ENCODE measurements around the gene PUM2.
"Not testable (repeated sequence)": the region's sequence is repeated elsewhere in the genome, so short reads cannot be mapped to it uniquely, and the experiment has no call there.

Gene PUM2

GRCh38 chr2:20236496-20236895, 114.1 kb downstream of the PUM2 start:
- in situ Hi-C loops (cut with MboI; ENCODE audit: low sequenced_read_pairs): no loop called here

- in situ Hi-C loops (cut with MboI; ENCODE audit: low sequenced_read_pairs): no loop called here
These were observed 114.9 kb downstream of the PUM2 start for GRCh38 chr2:20235655-20236305.

GRCh38 chr2:20234597-20234996, 116.0 kb downstream of the PUM2 start:
- in situ Hi-C loops (cut with MboI; ENCODE audit: low sequenced_read_pairs): not testable (repeated sequence)

GRCh38 chr2:20232837-20233207, 117.8 kb downstream of the PUM2 start:
- in situ Hi-C loops (cut with MboI; ENCODE audit: low sequenced_read_pairs): no loop called here

- in situ Hi-C loops (cut with MboI; ENCODE audit: low sequenced_read_pairs): no loop called here
These were observed 119.0 kb downstream of the PUM2 start for GRCh38 chr2:20231598-20232026.

- in situ Hi-C loops (cut with MboI; ENCODE audit: low sequenced_read_pairs): no loop called here
These were observed 119.5 kb downstream of the PUM2 start for GRCh38 chr2:20231159-20231558.

GRCh38 chr2:20230114-20230425, 120.6 kb downstream of the PUM2 start:
- in situ Hi-C loops (cut with MboI; ENCODE audit: low sequenced_read_pairs): no loop called here

- in situ Hi-C loops (cut with MboI; ENCODE audit: low sequenced_read_pairs): no loop called here
These were observed 121.1 kb downstream of the PUM2 start for GRCh38 chr2:20229322-20230113.

GRCh38 chr2:20227894-20228505, 122.6 kb downstream of the PUM2 start:
- in situ Hi-C loops (cut with MboI; ENCODE audit: low sequenced_read_pairs): no loop called here

GRCh38 chr2:20226152-20226545, 124.5 kb downstream of the PUM2 start:
- in situ Hi-C loops (cut with MboI; ENCODE audit: low sequenced_read_pairs): no loop called here

GRCh38 chr2:20225294-20226151, 125.1 kb downstream of the PUM2 start:
- in situ Hi-C loops (cut with MboI; ENCODE audit: low sequenced_read_pairs): no loop called here

GRCh38 chr2:20224716-20225293, 125.8 kb downstream of the PUM2 start, which contains the start of gene SDC1:
TSS of gene SDC1 (minus strand) at chr2:20225130. CDS start at chr2:20224867, 263 bp downstream.
- in situ Hi-C loops (cut with MboI; ENCODE audit: low sequenced_read_pairs): no loop called here

GRCh38 chr2:20224164-20224715, 126.4 kb downstream of the PUM2 start:
- in situ Hi-C loops (cut with MboI; ENCODE audit: low sequenced_read_pairs): no loop called here

GRCh38 chr2:20223407-20224163, 127.1 kb downstream of the PUM2 start:
- in situ Hi-C loops (cut with MboI; ENCODE audit: low sequenced_read_pairs): no loop called here

- in situ Hi-C loops (cut with MboI; ENCODE audit: low sequenced_read_pairs): no loop called here
These were observed 127.8 kb downstream of the PUM2 start for GRCh38 chr2:20222769-20223406.

- in situ Hi-C loops (cut with MboI; ENCODE audit: low sequenced_read_pairs): no loop called here
These were observed 128.5 kb downstream of the PUM2 start for GRCh38 chr2:20222014-20222768.

- in situ Hi-C loops (cut with MboI; ENCODE audit: low sequenced_read_pairs): no loop called here
These were observed 129.1 kb downstream of the PUM2 start for GRCh38 chr2:20221555-20221973.

- in situ Hi-C loops (cut with MboI; ENCODE audit: low sequenced_read_pairs): no loop called here
These were observed 129.7 kb downstream of the PUM2 start for GRCh38 chr2:20220806-20221554.

All from HL-60/S4 treated with retinoic acid at 250 ng/mL for 4 days and 3 days (cell line).